Choroid plexus epithelial cell (primary cell): Measurements from ENCODE around the gene ARAP3.
A peak's percentile ranks its signal among the peaks of the same experiment; 100 is the strongest.

Experiments used
- DNase-seq: peaks from one replicate; pipeline ENCODE4 v3.0.0-alpha.2; 2010; ENCODE audit warnings: low read depth
- H3K4me3 ChIP-seq: 2 replicates; pipeline ENCODE4 v1.5.1; 2011; ENCODE audit warnings: low read depth, mild to moderate bottlenecking, control low read depth, low read length, moderate library complexity
- CTCF ChIP-seq: conservative IDR thresholded peaks from 2 replicates; pipeline ENCODE4 v1.5.1; 2011; ENCODE audit warnings: low read depth, mild to moderate bottlenecking, control low read depth, inconsistent platforms, low read length, moderate library complexity

Gene ARAP3

DNA sequence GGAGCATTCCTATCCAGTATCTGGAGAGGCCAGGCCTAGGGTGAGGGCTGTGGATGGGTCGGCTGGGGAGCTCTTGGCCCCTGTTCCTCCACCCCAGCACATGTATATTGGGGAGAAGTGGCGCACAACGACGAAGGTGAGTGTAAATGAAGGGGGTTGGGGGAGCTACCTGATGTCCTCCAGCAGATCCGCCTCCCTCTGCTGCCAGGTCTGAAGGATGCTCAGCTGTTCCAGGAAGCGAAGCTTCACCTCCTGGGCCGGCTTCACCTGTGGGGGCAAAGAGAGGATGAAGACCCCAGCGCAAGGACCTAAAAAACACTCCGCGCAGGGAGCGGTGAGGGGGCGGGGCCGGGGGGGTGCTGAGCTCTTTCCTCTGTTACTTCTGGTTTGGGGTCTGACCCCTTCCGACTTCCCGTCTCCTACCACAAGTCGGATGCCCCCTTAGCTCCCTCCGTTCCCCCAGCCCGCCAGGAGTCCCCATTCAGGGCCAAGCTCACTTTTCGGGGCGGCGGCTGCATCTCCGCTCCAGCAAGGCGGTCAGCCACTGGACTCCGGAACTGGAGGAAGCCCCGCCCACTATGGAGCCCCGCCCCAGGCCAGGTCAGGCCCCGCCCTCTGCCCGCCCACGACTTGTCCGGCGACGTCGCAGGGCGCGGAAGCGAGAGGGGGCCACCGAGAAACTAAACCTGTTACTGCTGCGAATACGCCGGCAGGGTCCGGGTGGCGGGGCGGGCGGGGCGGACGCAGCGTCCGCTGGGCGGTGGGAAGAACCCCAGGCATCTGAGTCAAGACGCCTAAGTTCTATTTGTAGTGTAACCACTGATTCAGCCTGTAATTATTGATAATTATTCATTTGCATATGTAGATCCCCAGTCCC is 30.9 kb downstream of the ARAP3 start, which contains the start of gene FCHSD1:
FCHSD1 (minus strand) TSS at position 568 of the 877 bp plus-strand sequence; CDS start at position 518, 50 bp downstream.
- no peak for TF ChIP-seq CTCF
- peak; percentile 85 for DNase-seq
- peak within 1 kb of the TSS; percentile 83 for H3K4me3 ChIP-seq

GRCh38 chr5:141649972-141650371 is 32.1 kb downstream of the ARAP3 start:
- no peak overlapping the region for H3K4me3 ChIP-seq
- TF ChIP-seq CTCF = no peak
- no peak for DNase-seq

DNA sequence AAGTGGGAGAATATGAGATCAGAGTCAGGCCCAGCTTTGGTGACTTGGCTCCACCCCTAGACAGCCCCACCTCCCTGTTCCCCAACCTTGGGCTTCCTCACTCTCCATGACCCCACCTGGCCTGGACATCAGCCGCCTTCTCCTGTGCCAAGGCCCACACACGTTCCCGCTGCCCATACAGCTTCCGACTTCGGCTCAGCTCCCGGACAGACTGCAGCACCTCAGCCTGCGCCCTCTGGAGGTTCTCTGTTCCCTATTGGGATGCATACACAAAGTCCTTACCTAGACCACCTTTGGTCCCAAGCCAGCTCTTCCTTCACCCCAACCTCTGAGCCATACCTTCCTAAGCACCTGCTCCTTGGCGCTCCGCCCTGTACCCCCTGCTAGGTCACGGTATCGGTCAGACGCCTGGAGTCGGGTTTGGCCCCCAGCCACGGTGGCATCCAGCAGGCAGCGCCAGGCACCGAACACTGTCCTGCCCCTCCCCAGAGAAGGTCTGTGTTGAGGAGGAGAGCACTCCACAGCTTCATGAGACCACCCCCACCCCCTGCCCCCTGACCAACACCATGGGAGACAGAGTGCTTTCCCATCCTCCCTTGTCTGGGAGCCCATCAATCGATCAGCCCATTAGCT is 32.9 kb downstream of the ARAP3 start:
- no peak for DNase-seq
- no peak for TF ChIP-seq CTCF
- H3K4me3 ChIP-seq = no peak overlapping the region

DNA sequence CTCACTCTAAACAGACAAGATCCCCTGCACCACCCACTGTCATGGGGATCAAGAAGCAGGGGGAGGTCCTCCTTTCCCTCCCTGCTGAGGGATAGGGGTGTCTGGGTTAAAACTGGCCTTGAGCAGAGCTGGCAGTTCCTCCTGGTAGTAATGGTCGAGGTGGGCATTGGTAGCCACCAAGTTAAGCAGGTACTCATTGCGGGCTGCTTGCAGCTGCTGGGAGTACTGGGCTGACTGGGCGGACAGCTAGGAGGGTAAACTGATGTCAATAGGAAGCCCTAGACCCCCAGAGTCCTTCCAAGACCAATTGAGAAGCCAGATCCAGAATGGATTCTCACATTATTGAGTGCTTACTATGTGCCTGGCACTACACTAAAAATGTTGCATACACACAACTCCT is 34.2 kb downstream of the ARAP3 start:
- no peak for TF ChIP-seq CTCF
- no peak for DNase-seq

DNA sequence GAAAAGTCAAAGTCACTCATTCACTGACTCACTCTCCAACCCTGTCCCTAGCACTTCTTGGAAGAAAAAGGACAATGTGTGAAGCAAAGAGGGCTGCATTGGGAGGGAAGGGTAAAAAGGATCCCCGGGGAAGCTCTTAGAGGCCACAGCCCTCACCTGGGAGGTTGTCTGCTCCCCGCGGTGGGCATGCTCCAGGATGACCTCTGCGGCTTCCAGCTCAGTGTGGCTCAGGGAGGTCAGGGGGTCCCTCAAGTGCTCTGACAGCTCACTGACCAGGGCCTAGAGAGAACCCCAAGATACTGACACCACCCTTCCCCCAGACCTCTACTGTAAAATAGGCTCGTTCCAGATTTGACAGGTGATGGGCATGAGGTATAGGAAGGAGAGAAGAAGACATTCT is 34.8 kb downstream of the ARAP3 start:
- no peak overlapping the region for H3K4me3 ChIP-seq
- TF ChIP-seq CTCF = no peak
- no peak for DNase-seq

More for the DNA sequence above, 34.2 kb downstream of the ARAP3 start:
- no peak overlapping the region for H3K4me3 ChIP-seq

GRCh38 chr5:141646026-141646425 is 36.0 kb downstream of the ARAP3 start:
- DNase-seq = no peak
- no peak for TF ChIP-seq CTCF
- no peak overlapping the region for H3K4me3 ChIP-seq
